GM12864 (cell line): ENCODE data around the gene PLA2G4E.

ENCODE experiments used
- DNase-seq: peaks from one replicate; pipeline ENCODE4 v3.0.0-alpha.2; 2011; ENCODE audit warnings: low read depth
- H3K4me3 ChIP-seq: 2 replicates; pipeline ENCODE4 v1.5.1; 2011; ENCODE audit warnings: mild to moderate bottlenecking, low read depth, low read length, control low read depth
- TF ChIP-seq, protein P1 (sequence below): IDR thresholded peaks from 2 replicates; pipeline ENCODE4 v1.5.1; 2011; ENCODE audit warnings: low read depth, mild to moderate bottlenecking, moderate library complexity, low read length, control low read depth, inconsistent platforms; ENCODE audit errors: missing control alignments

PLA2G4E gene

DNA sequence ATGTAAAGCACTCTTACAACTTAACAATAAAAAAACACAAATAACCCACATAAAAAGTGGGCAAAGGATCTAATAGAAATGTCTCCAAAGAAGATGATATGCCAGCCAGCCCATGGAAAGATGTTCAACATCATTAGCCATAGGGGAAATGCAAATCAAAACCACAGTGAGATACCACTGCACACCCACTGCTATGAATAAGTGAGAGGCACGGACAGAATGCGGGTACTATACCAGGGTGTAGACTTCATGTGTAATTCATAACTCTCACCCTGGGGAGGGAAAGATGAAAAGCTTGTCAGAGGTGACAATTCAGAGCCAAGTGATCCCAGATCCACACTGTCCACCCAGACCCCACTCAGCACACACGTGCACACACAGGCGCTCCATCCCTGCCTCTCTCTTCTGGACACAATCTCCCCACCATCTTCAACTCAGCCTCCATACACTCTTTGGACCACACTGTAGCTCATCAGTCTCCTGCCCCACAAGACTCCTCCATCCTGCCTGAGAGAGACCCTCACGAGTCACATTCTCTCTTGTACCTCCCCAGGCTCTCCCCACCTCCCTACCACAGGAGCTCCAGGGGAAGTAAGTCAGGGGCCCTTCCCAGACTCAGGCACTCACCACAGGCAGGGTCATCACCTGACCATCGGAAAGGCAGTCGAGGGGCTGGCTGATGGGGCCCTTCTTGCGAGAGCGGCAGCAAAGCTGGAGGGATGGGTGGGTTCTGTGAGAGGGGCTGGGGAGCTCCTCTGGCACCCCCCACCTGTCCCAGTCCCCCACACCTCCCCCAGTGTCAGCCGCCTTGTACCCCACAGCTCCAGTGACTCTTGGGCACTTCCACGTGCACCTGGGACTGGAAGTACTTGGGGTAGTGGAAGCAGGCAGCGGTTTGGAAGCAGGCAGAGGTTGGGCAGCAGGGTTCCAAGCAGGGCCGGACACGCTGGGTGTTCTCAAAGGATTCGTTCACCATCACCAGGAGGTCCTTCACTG is 21.3 kb downstream of the PLA2G4E start:
- TF ChIP-seq, protein P1, sequence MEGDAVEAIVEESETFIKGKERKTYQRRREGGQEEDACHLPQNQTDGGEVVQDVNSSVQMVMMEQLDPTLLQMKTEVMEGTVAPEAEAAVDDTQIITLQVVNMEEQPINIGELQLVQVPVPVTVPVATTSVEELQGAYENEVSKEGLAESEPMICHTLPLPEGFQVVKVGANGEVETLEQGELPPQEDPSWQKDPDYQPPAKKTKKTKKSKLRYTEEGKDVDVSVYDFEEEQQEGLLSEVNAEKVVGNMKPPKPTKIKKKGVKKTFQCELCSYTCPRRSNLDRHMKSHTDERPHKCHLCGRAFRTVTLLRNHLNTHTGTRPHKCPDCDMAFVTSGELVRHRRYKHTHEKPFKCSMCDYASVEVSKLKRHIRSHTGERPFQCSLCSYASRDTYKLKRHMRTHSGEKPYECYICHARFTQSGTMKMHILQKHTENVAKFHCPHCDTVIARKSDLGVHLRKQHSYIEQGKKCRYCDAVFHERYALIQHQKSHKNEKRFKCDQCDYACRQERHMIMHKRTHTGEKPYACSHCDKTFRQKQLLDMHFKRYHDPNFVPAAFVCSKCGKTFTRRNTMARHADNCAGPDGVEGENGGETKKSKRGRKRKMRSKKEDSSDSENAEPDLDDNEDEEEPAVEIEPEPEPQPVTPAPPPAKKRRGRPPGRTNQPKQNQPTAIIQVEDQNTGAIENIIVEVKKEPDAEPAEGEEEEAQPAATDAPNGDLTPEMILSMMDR: no peak
- H3K4me3 ChIP-seq: no peak overlapping the region
- no peak for DNase-seq

DNA sequence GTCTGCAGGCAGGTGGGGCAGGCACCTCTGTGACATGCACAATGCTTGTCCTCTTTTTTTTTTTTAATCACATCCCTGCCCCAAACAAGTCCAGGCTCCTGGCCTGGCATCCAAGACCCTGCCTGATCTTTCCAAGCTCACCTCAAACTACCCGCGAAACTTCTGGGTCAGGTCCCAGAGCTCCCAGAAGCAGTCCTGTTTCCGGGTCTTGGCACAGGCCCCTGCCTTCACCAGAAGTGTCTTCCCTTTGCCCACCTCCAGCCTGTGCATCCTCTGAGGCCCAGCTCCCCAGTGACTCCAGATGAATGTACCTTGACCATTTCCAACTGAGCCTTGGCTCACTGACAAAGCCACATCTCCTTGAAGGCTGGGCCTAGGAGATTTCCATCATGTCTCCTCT is 23.0 kb downstream of the PLA2G4E start:
- DNase-seq: no peak
- TF ChIP-seq, protein P1: no peak
- H3K4me3 ChIP-seq: no peak overlapping the region

DNA sequence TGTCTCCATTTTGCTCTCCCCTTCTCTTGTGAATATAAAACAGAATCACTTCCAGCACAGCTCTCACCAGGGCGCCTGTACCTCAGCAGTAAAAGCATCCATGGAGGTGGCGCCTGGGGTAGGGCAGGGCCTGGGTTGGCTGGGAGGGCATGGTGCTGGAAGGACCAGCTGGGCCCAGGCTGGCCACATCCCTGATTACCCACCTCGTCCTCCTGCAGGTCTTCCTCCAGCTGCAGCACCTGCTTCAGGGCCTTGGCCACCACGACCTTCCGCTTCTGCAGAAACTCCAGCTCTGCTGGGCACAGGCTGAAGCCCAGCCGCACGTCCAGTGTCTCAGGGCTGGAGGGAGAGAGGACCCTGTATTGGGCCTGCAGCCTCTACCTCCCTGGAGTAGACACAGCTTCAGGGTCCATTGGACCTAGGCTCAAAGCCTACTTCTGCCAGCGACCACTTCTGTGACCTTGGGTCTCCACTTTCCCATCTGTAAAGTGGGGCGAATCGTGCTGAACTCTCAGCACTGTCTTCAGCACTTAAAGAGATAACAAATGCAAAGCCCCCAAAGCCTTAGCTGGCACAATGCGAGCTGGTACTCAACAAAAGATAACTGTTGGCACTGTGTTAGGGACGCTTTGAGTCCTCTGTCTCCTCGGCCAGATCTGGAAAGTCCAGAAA is 23.8 kb downstream of the PLA2G4E start:
- no peak for DNase-seq
- TF ChIP-seq, protein P1: no peak

DNA sequence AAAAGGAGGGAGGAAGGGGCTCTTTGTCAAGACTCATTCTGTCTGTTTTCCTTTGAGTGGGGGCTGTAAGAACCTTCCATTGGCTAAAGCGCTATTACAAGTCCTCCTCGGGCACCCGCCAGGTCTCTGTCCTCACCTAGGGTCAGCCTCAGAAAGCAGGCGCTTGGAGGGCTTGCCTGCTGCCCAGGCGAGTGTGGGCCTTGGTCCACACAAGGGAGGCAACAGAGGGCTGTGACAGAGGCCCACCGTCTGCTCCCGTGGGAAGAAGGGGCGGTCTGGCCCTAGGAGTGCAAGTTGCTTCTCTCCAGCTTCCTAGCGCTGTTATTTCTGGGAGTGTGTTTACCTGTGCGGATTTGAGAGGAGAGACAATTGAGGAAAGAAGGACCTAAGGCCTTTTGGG is 24.5 kb downstream of the PLA2G4E start:
- TF ChIP-seq, protein P1: no peak
- DNase-seq: no peak
- no peak overlapping the region for H3K4me3 ChIP-seq

More for the DNA sequence above, 23.8 kb downstream of the PLA2G4E start:
- H3K4me3 ChIP-seq: no peak overlapping the region

DNA sequence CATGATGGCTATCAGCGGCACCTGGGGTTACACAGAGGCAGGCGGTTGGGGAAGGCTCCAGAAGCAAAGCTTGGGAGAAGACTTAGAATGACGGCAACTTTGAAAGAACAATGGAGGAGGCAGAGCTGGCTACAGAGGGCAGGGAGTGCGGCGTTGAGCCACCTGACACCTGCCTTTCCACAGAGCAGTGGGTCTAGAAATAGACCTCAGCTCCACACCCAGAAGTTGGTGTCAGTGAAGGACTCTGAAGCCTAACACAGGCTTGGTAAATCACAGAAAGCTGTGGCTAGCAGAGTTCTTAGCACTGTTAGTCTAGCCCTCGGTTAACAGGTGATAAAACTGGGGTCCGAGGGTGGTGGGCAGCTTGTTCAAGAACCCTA is 25.4 kb downstream of the PLA2G4E start:
- H3K4me3 ChIP-seq: no peak overlapping the region
- DNase-seq: no peak
- TF ChIP-seq, protein P1: no peak

DNA sequence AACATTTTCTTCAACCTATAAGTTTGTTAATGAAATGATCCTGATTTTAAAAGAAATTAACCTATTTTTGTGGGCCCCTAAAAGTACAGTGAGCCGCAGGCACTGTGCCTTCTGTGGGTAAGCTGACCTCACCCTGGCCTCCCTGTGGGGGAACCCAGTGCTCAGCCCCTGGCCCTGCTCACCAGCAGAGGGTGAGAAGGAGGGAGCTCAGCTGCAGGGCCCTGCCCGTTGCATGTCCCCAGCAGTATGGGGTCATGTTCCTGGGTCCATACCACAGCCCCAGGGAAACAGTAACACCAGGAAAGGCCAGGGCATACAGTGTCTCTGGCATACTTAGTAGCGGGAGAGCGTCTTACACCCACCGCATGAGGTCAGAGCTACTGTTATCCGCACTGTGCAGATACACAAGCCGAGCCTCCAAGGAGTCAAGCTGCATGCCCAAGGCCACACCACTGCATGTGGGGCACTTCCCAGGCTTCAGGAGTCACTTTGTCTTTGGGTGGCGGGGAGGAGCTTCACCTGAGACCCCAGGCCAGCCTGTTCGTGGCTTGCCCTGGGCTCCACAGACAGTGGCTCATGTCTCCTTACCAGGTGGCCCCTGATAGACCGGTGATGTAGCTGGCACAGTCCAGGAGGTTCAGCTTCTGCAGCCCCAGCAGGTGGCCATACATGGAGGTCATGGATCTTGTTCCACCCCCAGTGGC is 25.9 kb downstream of the PLA2G4E start:
- DNase-seq: no peak
- no peak overlapping the region for H3K4me3 ChIP-seq
- TF ChIP-seq, protein P1: no peak
